T-cell (primary cell): ENCODE data around the gene MACROH2A1. TPM values are rescaled to one million over a fixed set of nuclear protein-coding genes. Genes with fewer than 3 reads are reported as not detected.

Source experiments
- ATAC-seq, 4 experiments: fragments of 200-7000 bp in 3 of 4; fragments of 150-1000 bp in 1 of 4; cut with Tn5 transposase; replicated peaks in 1 of 4; 1 replicate in 3 of 4; 2 replicates in 1 of 4; pipeline ENCODE4 v1.10.0; 2021; ENCODE audit warnings: moderate library complexity in 3 of 4, mild to moderate bottlenecking in 2 of 4, moderate number of reproducible peaks in 1 of 4
- CTCF ChIA-PET, 2 donors: fragments of 300-600 bp; sonication (Branson Sonifier 250); formaldehyde crosslinking; loops; one replicate each; lab custom pipeline; 2022; ENCODE audit warnings: antibody characterized with exemption in 2 of 2; lab: Charles Lee
- POLR2A ChIA-PET, 2 donors: fragments of 300-600 bp; sonication (Branson Sonifier 250); formaldehyde crosslinking; loops; one replicate each; lab custom pipeline; 2022; ENCODE audit warnings: antibody characterized with exemption in 2 of 2; lab: Charles Lee
- DNase-seq, 35 experiments: peaks; one replicate each; pipeline versions ENCODE4 v3.0.0 to v3.0.0-alpha.2; 2013 to 2023
- H3K27ac ChIP-seq: one replicate; pipeline ENCODE4 v1.5.1; 2013; ENCODE audit warnings: low read length
- H3K27me3 ChIP-seq, 2 experiments: replicated peaks in 1 of 2; 1 replicate in 1 of 2; 2 replicates in 1 of 2; pipeline versions ENCODE4 v1.6.1 to v1.7.0; 2013; ENCODE audit warnings: low read length in 1 of 2, mixed read lengths in 1 of 2; ENCODE audit not compliant: control insufficient read depth in 2 of 2, insufficient read depth in 2 of 2; ENCODE audit errors: extremely low read depth in 1 of 2
- H3K36me3 ChIP-seq, 2 donors: 1 replicate in 1 of 2; 2 replicates in 1 of 2; pipeline versions ENCODE4 v1.6.1 to v1.7.0; 2013; ENCODE audit warnings: low read length in 1 of 2; ENCODE audit not compliant: control insufficient read depth in 2 of 2, insufficient read depth in 1 of 2; ENCODE audit errors: extremely low read depth in 1 of 2
- H3K4me1 ChIP-seq, 2 experiments: 1 replicate in 1 of 2; 2 replicates in 1 of 2; pipeline versions ENCODE4 v1.6.1 to v1.7.0; 2013; ENCODE audit warnings: low read length in 2 of 2, mixed read lengths in 1 of 2; ENCODE audit not compliant: insufficient read depth in 2 of 2, control insufficient read depth in 1 of 2; ENCODE audit errors: extremely low read depth in 1 of 2
- H3K4me3 ChIP-seq, 2 donors: 1 replicate in 1 of 2; 2 replicates in 1 of 2; pipeline versions ENCODE4 v1.5.1 to v1.7.0; 2013; ENCODE audit warnings: mild to moderate bottlenecking in 2 of 2, low read length in 1 of 2, moderate library complexity in 1 of 2; ENCODE audit not compliant: control insufficient read depth in 1 of 2; ENCODE audit errors: extremely low read depth in 1 of 2
- H3K9me3 ChIP-seq: 2 replicates; pipeline ENCODE4 v1.7.0; 2013
- H3K27ac Mint-ChIP-seq, 2 donors: one replicate each; pipeline ENCODE4 v1.8.0; 2020 to 2021; ENCODE audit warnings: mild to moderate bottlenecking in 2 of 2, mixed read lengths in 2 of 2
- H3K27me3 Mint-ChIP-seq, 2 donors: one replicate each; pipeline ENCODE4 v1.8.0; 2021 to 2022; ENCODE audit warnings: mixed read lengths in 2 of 2
- H3K36me3 Mint-ChIP-seq: one replicate; pipeline ENCODE4 v1.8.0; 2021; ENCODE audit warnings: mixed read lengths
- H3K4me1 Mint-ChIP-seq, 3 donors: one replicate each; pipeline ENCODE4 v1.8.0; 2020 to 2022; ENCODE audit warnings: mixed read lengths in 3 of 3, mild to moderate bottlenecking in 1 of 3
- H3K4me3 Mint-ChIP-seq, 3 donors: one replicate each; pipeline ENCODE4 v1.8.0; 2020 to 2022; ENCODE audit warnings: mild to moderate bottlenecking in 3 of 3, mixed read lengths in 3 of 3, moderate library complexity in 3 of 3
- H3K9me3 Mint-ChIP-seq, 3 donors: one replicate each; pipeline ENCODE4 v1.8.0; 2020 to 2022; ENCODE audit warnings: mixed read lengths in 3 of 3
- WGBS: methylation state at CpG from one replicate; pipeline ENCODE4 v1.1.5; 2013; ENCODE audit warnings: missing lambda C conversion rate; ENCODE audit not compliant: insufficient coverage; 5-methylcytosine and 5-hydroxymethylcytosine counted together
- total RNA-seq, 35 experiments: library from RNA in 6 of 35; stranded (reverse) in 6 of 35; fragments of 120-200 nt in 1 of 35; gene quantifications; one replicate each; pipeline versions ENCODE4 v1.2.1 to v1.2.4 and lab custom pipeline; 2013 to 2026

The MACROH2A1 gene
- total RNA-seq, 5 donors from 2014 or later (not counting 1 experiment from before 2014, with no cell fraction given): 111 to 136 (median 133) TPM

DNA sequence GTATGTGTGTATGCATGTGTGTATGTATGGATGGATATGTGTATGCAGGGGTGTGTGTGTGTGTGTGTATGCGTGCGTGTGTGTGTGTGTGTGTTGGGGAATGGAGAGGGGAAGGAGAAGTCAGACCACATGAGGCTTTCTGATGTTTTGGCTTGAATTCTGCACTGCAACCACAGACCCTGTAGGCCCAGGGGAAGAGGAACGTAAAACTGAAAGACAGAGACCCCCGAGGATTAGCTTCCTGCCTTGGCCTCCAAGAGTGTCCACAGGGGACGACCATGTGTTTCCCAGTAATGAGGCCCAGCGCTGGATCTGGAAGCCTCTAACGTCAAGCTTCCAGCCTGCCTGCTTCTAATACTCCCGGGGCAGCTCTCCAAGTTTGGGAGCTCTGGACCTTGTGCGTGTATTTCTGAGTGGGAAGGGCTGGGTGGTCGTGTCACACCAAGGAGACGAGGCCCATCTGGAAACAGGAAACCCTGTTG, 42.4 kb upstream of the MACROH2A1 start:
- H3K4me1 ChIP-seq: no peaks in the 10 kb centered on the region
- no peaks in the 10 kb centered on the region for H3K9me3 ChIP-seq
- H3K9me3 Mint-ChIP-seq: no peaks in the 10 kb centered on the region
- WGBS: 22% methylated on average over 9 of the region's 11 CpGs
- DNase-seq (no peak), ATAC-seq (no peak)
- H3K27me3 Mint-ChIP-seq: peaks cover under 1 to 15% of the 10 kb centered on the region in 2 donors
- no peaks in the 10 kb centered on the region for H3K4me1 Mint-ChIP-seq
- H3K27ac Mint-ChIP-seq: no peak overlapping the region
- CTCF ChIA-PET: no interaction called here
- POLR2A ChIA-PET: no interaction called here
- H3K36me3 ChIP-seq: no peaks in the 10 kb centered on the region
- no peaks in the 10 kb centered on the region for H3K36me3 Mint-ChIP-seq
- no peak overlapping the region for H3K4me3 ChIP-seq
- H3K4me3 Mint-ChIP-seq: no peak overlapping the region
- H3K27ac ChIP-seq: no peak overlapping the region
- peaks cover 0 to 14% of the 10 kb centered on the region in 2 experiments for H3K27me3 ChIP-seq

DNA sequence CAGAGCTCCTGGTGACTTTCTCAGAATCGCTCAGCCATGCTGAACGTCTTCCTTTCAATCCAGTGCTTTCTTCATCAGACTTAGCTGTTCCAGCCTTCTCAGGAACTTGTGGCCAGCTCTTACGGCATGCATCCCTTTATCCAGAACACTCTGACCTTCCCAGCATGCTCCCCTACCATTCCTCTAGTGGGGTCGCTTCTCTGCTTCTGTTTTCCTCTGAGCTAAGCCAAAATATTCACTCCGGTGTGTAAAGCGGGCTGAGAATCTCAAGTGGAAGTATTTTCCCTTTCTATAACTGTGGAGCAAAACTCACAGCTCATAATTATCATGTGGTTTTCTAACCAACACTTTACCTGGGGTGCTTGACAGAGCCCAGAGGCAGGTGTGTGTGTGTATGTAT, 41.9 kb upstream of the MACROH2A1 start:
- ChIA-PET CTCF (no interaction called here), POLR2A (no interaction called here)
- Histone ChIP-seq H3K4me1 (no peaks in the 10 kb centered on the region), H3K27ac (no peak overlapping the region), H3K27me3 (peaks cover 0 to 15% of the 10 kb centered on the region in 2 experiments), H3K9me3 (no peaks in the 10 kb centered on the region), H3K36me3 (no peaks in the 10 kb centered on the region), H3K4me3 (no peak overlapping the region)
- DNase-seq: no peak
- Mint-ChIP-seq H3K36me3 (no peaks in the 10 kb centered on the region), H3K9me3 (no peaks in the 10 kb centered on the region), H3K4me1 (no peaks in the 10 kb centered on the region), H3K4me3 (no peak overlapping the region), H3K27ac (no peak overlapping the region), H3K27me3 (peaks cover 5 to 16% of the 10 kb centered on the region in 2 donors)
- no peak for ATAC-seq
- 58% methylated on average over 3 of the region's 6 CpGs for WGBS

DNA sequence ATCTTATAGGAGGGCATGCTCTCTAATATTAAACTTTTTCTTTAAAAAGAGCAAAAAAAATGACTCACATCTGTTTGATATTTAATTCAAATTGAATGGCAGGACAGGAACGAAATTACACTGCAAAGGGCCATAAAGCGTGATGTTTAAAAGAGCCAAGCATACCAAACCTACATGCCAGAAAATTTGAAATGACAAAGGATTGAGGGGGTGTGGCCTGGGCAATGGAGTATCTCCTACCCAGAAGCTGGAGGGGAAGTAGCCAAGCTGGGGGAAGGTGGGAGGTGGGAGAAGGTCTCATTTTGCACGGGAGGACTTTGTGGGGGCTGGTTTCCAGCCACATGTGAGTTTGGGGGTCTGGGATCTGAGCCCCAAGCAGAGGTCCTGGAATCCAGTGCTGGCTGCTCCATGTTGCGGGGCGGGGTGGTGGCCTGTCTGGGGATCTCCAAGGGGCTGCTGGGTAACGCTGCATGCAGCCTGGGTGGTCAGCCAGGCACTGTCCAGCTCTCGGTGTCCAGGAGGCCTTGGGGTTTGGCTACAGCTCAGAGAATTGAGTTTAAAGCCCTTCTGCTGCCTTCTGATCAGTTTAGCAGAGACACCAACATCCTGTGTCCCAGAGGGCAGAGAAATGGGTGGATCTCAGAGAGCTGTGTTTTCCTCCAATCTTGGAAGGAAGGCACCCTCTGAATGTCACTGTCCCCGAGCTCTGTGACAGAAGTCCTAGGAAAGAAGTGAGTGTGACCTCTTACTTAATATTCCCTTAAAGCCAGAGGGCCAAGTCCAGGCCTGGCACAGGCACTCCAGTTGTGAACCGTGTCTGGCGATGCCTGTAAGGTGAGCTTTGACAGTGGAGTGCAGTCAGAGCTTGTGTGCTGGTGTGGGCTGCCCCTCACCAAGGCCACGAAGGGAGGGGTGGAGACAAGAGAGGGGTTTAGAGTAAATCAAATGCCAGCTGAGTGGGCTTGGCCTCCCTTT, 40.5 kb upstream of the MACROH2A1 start:
- Histone ChIP-seq H3K9me3 (no peaks in the 10 kb centered on the region), H3K4me1 (no peaks in the 10 kb centered on the region), H3K27ac (no peak overlapping the region), H3K4me3 (no peak overlapping the region), H3K27me3 (peaks cover 0 to 29% of the 10 kb centered on the region in 2 experiments), H3K36me3 (no peaks in the 10 kb centered on the region)
- POLR2A ChIA-PET: no interaction called here
- peaks cover 9 to 21% of the 10 kb centered on the region in 2 donors for H3K27me3 Mint-ChIP-seq
- no peaks in the 10 kb centered on the region for H3K36me3 Mint-ChIP-seq
- H3K4me3 Mint-ChIP-seq: no peak overlapping the region
- no peaks in the 10 kb centered on the region for H3K9me3 Mint-ChIP-seq
- CTCF ChIA-PET: interaction anchor here in 1 of 2 donors (1.0 to 1.1 kb wide), 2 partner anchors 14 to 19 kb away, joined by 3 to 5 read pairs; no protein-coding TSS in a partner anchor
- ATAC-seq (no peak), DNase-seq (no peak)
- WGBS: 65% methylated on average over 8 of the region's 11 CpGs
- H3K27ac Mint-ChIP-seq: no peak overlapping the region
- H3K4me1 Mint-ChIP-seq: no peaks in the 10 kb centered on the region

DNA sequence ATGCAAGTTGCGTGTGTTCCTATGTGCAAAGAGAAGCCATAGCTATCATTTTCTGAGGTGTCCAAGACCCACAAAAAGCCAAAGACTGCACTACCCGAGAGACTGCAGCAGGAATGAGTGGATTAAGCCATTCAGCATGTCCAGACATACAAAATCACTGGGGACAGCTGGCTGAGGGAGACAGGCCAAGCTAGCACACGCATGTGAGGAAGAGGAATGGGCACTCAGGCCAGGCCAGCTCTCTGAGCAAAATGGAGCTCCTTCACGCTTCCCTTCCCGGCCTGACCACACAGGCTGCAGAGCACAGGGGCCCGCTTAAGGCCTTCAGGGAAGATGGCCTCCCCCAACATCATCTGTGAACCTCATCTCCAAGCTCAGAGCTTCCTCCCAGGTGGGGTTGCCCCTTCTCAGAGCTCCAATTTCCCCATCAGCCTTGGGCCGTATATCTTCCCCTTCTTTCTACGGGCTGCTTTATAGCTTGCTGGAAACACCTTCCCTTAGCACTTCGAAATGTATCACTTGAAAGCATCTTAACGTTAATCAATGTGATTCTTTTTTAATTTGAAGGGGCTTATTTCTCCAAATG, 39.7 kb upstream of the MACROH2A1 start:
- H3K9me3 Mint-ChIP-seq: no peaks in the 10 kb centered on the region
- no peaks in the 10 kb centered on the region for H3K36me3 Mint-ChIP-seq
- H3K36me3 ChIP-seq: no peaks in the 10 kb centered on the region
- no peak overlapping the region for H3K27ac Mint-ChIP-seq
- DNase-seq (no peak), ATAC-seq (no peak)
- no peak overlapping the region for H3K27ac ChIP-seq
- no peak overlapping the region for H3K4me3 Mint-ChIP-seq
- WGBS: 77% methylated on average over 5 of the region's 10 CpGs
- peaks cover 0 to 31% of the 10 kb centered on the region in 2 experiments for H3K27me3 ChIP-seq
- peaks cover 9 to 22% of the 10 kb centered on the region in 2 donors for H3K27me3 Mint-ChIP-seq
- no peak overlapping the region for H3K4me3 ChIP-seq
- H3K4me1 Mint-ChIP-seq: no peaks in the 10 kb centered on the region
- no peaks in the 10 kb centered on the region for H3K4me1 ChIP-seq
- POLR2A ChIA-PET: no interaction called here
- no peaks in the 10 kb centered on the region for H3K9me3 ChIP-seq
- CTCF ChIA-PET: interaction anchor here in 1 of 2 donors (1.0 to 1.1 kb wide), 2 partner anchors 13 to 19 kb away, joined by 3 to 5 read pairs; no protein-coding TSS in a partner anchor

DNA sequence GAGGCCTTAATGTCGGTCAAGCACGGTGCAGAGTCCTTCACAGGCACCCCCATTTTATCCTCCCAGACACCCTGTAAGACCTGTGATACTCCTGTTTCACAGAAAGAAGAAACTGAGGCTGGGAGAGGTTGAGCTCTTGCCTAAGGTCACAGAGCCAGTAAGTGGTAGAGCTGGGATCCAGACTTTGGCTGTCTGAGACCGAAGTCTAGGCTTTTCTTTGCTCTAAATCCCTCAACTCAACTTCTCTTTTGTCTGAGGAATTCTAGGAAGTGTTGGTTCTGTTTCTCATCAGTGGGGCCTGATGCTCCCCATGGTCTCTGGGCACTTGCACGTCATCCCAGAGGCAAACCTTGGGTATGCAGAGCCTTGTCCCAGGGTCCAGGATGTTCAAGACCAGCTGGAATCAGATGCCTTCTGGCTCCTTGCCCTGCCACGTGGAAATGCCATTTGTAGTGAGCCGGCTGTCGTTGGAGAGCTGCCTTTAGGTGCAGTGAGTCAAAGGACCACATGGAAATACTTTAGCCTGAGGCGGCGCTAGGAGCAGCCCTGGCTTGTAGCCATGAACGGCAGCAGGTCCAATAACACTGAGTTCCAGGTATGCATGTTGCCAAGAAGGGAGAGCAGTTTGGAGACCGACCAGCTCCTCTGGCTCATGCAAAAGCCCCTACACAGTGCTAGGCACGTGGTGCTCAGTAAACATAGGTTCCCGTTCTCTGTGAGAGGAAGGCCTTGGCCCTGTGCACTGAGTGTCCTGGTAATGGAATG, 38.9 kb upstream of the MACROH2A1 start:
- Mint-ChIP-seq H3K27me3 (peaks cover 9 to 23% of the 10 kb centered on the region in 2 donors), H3K27ac (no peak overlapping the region), H3K4me3 (no peak overlapping the region), H3K9me3 (no peaks in the 10 kb centered on the region), H3K4me1 (no peaks in the 10 kb centered on the region), H3K36me3 (no peaks in the 10 kb centered on the region)
- ATAC-seq (no peak), DNase-seq (no peak)
- Histone ChIP-seq H3K27me3 (peaks cover 0 to 31% of the 10 kb centered on the region in 2 experiments), H3K27ac (no peak overlapping the region), H3K9me3 (no peaks in the 10 kb centered on the region), H3K4me1 (no peaks in the 10 kb centered on the region), H3K36me3 (no peaks in the 10 kb centered on the region), H3K4me3 (no peak overlapping the region)
- CTCF ChIA-PET: interaction anchor here in 1 of 2 donors (1.0 to 1.1 kb wide), 2 partner anchors 12 to 20 kb away, joined by 3 to 5 read pairs; no protein-coding TSS in a partner anchor
- whole genome bisulfite sequencing: 72% methylated on average over 10 of the region's 13 CpGs
- POLR2A ChIA-PET: no interaction called here

DNA sequence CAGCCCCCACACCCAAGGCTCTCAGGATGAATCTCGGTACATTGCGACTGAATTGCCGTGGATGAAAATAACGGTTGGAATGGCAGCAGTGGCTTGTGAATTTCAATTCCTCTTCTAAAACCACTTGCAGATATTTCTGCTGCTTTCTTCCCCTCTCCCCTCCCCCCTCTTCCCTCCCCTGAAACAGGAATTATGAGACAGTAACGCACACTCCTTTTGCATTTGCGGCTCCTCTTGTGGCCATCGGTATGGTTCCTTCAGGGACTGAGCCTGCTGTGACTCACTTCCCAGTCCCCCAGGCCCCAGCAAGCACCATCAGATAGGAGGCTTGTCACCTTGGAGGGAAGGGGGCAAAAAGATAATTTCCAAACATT, 38.4 kb upstream of the MACROH2A1 start:
- Histone ChIP-seq H3K4me1 (no peaks in the 10 kb centered on the region), H3K9me3 (no peaks in the 10 kb centered on the region), H3K36me3 (no peaks in the 10 kb centered on the region), H3K27ac (no peak overlapping the region), H3K27me3 (peaks cover 0 to 31% of the 10 kb centered on the region in 2 experiments), H3K4me3 (no peak overlapping the region)
- DNase-seq (no peak), ATAC-seq (no peak)
- Mint-ChIP-seq H3K27ac (no peak overlapping the region), H3K27me3 (peaks cover 9 to 23% of the 10 kb centered on the region in 2 donors), H3K4me3 (no peak overlapping the region), H3K36me3 (no peaks in the 10 kb centered on the region), H3K4me1 (no peaks in the 10 kb centered on the region), H3K9me3 (no peaks in the 10 kb centered on the region)
- no CpG with 5 or more reads among the region's 7 CpGs for WGBS
- ChIA-PET CTCF (no interaction called here), POLR2A (no interaction called here)
